Choroid plexus epithelial cell (primary cell): ENCODE results near the gene ARF1.

Source experiments
- DNase-seq: peaks from one replicate; pipeline ENCODE4 v3.0.0-alpha.2; 2010; ENCODE audit warnings: low read depth
- H3K4me3 ChIP-seq: 2 replicates; pipeline ENCODE4 v1.5.1; 2011; ENCODE audit warnings: low read depth, mild to moderate bottlenecking, control low read depth, low read length, moderate library complexity
- CTCF ChIP-seq: conservative IDR thresholded peaks from 2 replicates; pipeline ENCODE4 v1.5.1; 2011; ENCODE audit warnings: low read depth, mild to moderate bottlenecking, control low read depth, inconsistent platforms, low read length, moderate library complexity

ARF1 gene

DNA sequence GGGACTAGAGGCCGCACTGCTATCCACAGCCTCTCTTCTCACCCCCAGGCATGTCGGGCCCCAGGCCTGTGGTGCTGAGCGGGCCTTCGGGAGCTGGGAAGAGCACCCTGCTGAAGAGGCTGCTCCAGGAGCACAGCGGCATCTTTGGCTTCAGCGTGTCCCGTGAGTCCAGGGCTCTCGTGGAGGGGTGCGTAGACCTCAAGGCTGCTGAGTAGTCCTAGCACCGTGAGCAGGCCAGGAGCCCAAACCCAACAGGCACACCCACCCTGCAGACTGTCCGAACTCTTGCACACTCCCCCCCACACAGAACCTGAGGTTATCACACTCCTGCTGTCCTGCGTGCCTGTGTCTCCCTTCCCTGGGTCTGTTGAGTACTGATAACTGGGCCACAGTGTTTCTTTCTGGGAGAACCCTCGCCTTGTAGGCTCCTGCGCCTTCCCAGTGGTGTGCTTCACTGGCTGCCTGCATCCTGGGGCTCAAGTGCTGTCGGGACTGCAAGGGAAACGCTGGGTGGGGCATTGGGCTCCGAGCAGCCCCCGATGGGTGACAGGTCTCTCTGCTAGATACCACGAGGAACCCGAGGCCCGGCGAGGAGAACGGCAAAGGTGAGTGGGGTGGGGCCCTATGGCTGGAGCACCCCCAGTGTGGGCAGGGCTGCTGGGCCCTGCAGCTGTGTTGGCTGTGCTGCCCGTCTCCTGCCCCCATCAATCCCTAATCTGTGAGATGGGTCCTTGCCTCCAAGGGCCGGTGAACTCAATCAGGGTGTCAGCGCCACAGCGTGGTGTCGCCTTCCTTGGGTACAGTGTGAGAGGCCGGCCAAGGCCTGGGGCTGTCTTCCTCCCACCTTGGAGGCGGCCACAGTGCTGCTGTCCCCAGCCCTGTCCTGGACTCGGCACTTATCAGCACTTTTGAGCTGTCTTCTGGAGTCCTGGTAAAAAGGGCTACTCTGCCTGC lies 63.2 kb downstream of the ARF1 start:
- H3K4me3 ChIP-seq: no peak overlapping the region

GRCh38 chr1:228146417-228147150 lies 64.1 kb downstream of the ARF1 start:
- TF ChIP-seq CTCF: no peak
- DNase-seq: no peak
- H3K4me3 ChIP-seq: no peak overlapping the region

More for the DNA sequence above, 63.2 kb downstream of the ARF1 start:
- TF ChIP-seq CTCF: no peak
- DNase-seq: no peak

GRCh38 chr1:228147151-228147693 lies 64.7 kb downstream of the ARF1 start:
- no peak overlapping the region for H3K4me3 ChIP-seq
- TF ChIP-seq CTCF: no peak
- DNase-seq: no peak

GRCh38 chr1:228147768-228148167 lies 65.3 kb downstream of the ARF1 start:
- H3K4me3 ChIP-seq: no peak overlapping the region
- no peak for DNase-seq
- TF ChIP-seq CTCF: no peak

DNA sequence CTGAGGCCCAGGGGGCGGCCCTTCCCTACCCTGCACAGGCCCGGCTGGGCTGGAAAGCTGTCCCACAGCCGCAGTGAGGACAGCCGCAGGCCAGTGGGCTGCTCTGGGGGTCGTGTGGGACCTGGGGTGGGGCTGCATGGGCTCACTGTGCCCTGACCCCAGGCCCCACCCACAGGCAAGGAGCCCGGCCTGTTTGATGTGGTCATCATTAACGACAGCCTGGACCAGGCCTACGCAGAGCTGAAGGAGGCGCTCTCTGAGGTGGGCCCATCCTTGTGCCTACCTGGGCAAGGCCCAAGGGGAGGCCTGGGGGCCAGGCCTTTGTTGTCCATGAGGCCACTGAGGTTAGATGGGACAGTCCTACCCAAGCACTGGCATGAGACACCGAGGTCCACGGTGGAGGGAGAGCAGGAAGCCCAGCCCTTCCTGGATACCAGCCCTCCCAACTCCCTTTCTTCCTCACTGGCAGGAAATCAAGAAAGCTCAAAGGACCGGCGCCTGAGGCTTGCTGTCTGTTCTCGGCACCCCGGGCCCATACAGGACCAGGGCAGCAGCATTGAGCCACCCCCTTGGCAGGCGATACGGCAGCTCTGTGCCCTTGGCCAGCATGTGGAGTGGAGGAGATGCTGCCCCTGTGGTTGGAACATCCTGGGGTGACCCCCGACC lies 65.8 kb downstream of the ARF1 start:
- no peak for DNase-seq
- no peak overlapping the region for H3K4me3 ChIP-seq
- no peak for TF ChIP-seq CTCF
